Suprapubic skin (tissue), 4 donors: ENCODE measurements around the gene ZNF2. TPM values are rescaled to one million over a fixed set of nuclear protein-coding genes. Genes with fewer than 3 reads are reported as not detected.

Experiments used
- DNase-seq, 2 donors: peaks; one replicate each; pipeline ENCODE4 v3.0.0-alpha.2; 2019; ENCODE audit warnings: low spot score in 2 of 2
- H3K27ac ChIP-seq: fragments of 200-600 bp; sonication (generic); one replicate; pipeline ENCODE4 v1.5.1; 2019
- H3K27me3 ChIP-seq: fragments of 200-600 bp; sonication (generic); one replicate; pipeline ENCODE4 v1.5.1; 2019
- H3K36me3 ChIP-seq: fragments of 200-600 bp; sonication (generic); one replicate; pipeline ENCODE4 v1.5.1; 2019
- H3K4me1 ChIP-seq: fragments of 200-600 bp; sonication (generic); one replicate; pipeline ENCODE4 v1.5.1; 2019
- H3K4me3 ChIP-seq: fragments of 200-600 bp; sonication (generic); one replicate; pipeline ENCODE4 v1.5.1; 2019; ENCODE audit warnings: mild to moderate bottlenecking
- H3K9me3 ChIP-seq: fragments of 200-600 bp; sonication (generic); one replicate; pipeline ENCODE4 v1.5.1; 2019
- EP300 ChIP-seq: sonication (generic); formaldehyde crosslinking; IDR thresholded peaks from one replicate; pipeline ENCODE4 v1.6.1; 2017; ENCODE audit warnings: antibody characterized with exemption
- POLR2A ChIP-seq, 2 donors: fragments of 450-650 bp; IDR thresholded peaks; one replicate each; pipeline ENCODE4 v1.6.1; 2017; ENCODE audit warnings: antibody characterized with exemption in 2 of 2, mild to moderate bottlenecking in 2 of 2, moderate library complexity in 2 of 2
- POLR2AphosphoS5 ChIP-seq, 3 donors: sonication (generic); formaldehyde crosslinking; IDR thresholded peaks; one replicate each; pipeline ENCODE4 v1.6.1; 2017; ENCODE audit warnings: antibody characterized with exemption in 3 of 3
- WGBS: methylation state at CpG from one replicate; pipeline ENCODE4 v1.1.5; 2018; 5-methylcytosine and 5-hydroxymethylcytosine counted together
- total RNA-seq, 4 donors: library from RNA; depleted of rRNA; stranded (reverse); fragments of >200 nt; gene quantifications; one replicate each; pipeline ENCODE4 v1.1.0, GENCODE V29; 2016
- TF ChIP-seq, protein P1 (sequence below), 2 donors: fragments of 200-600 bp in 1 of 2; fragments of 450-650 bp in 1 of 2; sonication (generic) in 1 of 2; IDR thresholded peaks; one replicate each; pipeline ENCODE4 v1.5.1; 2016 to 2019; ENCODE audit warnings: antibody characterized with exemption in 2 of 2, mild to moderate bottlenecking in 1 of 2, moderate library complexity in 1 of 2

The ZNF2 gene
- total RNA-seq, 4 donors from 2014 or later: 1.4 to 4.8 (median 2.6) TPM

DNA sequence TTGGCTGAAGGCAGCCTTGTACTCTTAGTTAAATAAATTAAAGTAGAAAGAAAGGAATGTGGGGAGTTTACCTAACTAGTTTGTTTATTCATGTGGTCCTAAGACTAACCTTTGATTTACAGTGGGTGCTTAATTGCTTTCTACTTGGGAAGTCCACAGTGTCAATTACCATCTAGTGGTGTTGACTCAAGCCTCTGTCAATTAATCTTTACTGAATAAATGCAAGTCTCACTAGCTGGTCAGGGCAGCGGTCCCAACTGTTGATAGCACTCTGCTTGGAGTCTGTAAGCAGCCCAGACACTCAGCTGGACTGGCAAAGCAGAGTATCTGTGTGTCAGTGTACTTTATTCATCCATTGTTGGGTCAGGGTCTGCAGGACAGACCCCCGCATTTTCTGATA, 21.8 kb upstream of the ZNF2 start:
- H3K36me3 ChIP-seq: peaks cover 19% of the 10 kb centered on the region

DNA sequence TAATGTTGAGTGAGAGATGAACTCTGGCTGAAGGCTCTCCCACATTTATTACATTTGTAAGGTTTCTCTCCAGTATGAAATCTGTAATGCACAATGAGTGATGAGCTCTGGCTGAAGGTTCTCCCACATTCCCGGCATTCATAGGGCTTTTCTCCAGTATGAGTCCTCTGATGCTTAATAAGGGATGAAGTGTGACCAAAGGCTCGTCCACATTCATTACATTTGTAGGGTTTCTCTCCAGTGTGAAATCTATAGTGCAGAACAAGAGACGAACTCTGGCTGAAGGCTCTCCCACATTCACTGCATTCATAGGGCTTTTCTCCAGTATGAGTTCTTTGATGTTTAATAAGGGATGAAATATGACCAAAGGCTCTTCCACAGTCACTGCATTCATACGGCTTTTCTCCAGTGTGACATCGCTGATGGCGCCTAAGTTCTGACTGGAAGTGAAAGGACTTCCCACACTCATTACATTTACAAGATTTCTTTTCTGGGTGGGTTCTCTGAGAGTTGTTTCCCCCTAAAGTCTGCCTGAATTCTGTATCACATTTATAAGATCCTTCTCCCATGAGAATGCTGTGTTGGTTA, 16.1 kb upstream of the ZNF2 start:
- Histone ChIP-seq H3K36me3 (peaks cover 66% of the 10 kb centered on the region), H3K4me3 (no peak overlapping the region), H3K4me1 (no peaks in the 10 kb centered on the region), H3K9me3 (peaks cover 59% of the 10 kb centered on the region), H3K27me3 (no peaks in the 10 kb centered on the region), H3K27ac (no peak overlapping the region)
- no peak for TF ChIP-seq POLR2AphosphoS5 (IDR thresholded peaks at IDR 0.05)
- no peak for TF ChIP-seq EP300
- TF ChIP-seq, protein P1, sequence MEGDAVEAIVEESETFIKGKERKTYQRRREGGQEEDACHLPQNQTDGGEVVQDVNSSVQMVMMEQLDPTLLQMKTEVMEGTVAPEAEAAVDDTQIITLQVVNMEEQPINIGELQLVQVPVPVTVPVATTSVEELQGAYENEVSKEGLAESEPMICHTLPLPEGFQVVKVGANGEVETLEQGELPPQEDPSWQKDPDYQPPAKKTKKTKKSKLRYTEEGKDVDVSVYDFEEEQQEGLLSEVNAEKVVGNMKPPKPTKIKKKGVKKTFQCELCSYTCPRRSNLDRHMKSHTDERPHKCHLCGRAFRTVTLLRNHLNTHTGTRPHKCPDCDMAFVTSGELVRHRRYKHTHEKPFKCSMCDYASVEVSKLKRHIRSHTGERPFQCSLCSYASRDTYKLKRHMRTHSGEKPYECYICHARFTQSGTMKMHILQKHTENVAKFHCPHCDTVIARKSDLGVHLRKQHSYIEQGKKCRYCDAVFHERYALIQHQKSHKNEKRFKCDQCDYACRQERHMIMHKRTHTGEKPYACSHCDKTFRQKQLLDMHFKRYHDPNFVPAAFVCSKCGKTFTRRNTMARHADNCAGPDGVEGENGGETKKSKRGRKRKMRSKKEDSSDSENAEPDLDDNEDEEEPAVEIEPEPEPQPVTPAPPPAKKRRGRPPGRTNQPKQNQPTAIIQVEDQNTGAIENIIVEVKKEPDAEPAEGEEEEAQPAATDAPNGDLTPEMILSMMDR (IDR thresholded peaks at IDR 0.05): no peak
- TF ChIP-seq POLR2A (IDR thresholded peaks at IDR 0.05): no peak
- no peak for DNase-seq
- 98% methylated on average over 6 of the region's 6 CpGs for WGBS

More for the DNA sequence above, 21.8 kb upstream of the ZNF2 start:
- TF ChIP-seq, protein P1 (IDR thresholded peaks at IDR 0.05): no peak
- TF ChIP-seq EP300 (no peak), POLR2AphosphoS5 (IDR thresholded peaks at IDR 0.05) (no peak), POLR2A (IDR thresholded peaks at IDR 0.05) (no peak)
- Histone ChIP-seq H3K27ac (no peak overlapping the region), H3K4me3 (no peak overlapping the region), H3K4me1 (no peaks in the 10 kb centered on the region), H3K27me3 (no peaks in the 10 kb centered on the region), H3K9me3 (peaks cover 49% of the 10 kb centered on the region)
- DNase-seq: no peak
- 93% methylated on average over 2 of the region's 2 CpGs for WGBS

DNA sequence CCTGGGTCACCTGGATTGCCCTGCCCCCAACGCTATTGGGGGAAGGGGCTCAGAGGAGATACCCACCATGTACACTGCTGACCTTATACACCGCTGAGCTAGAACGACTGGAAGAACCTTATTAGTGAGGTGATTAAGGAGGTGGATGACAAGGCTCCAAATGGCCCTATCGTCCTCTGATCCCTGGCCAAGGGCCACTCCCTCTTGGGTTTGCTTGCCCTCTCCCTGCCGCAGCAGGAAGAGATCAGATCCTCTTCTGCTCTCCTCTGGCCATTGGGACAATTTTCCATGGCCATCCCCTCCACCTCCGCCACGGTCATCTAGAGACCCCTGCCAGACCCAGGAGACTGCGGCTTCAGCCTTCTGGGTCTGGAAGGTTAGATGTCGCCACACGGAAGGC, 7.2 kb upstream of the ZNF2 start:
- WGBS: 81% methylated on average over 6 of the region's 10 CpGs
- no peak for DNase-seq
- H3K4me3 ChIP-seq: peak overlapping the region; percentile 70

DNA sequence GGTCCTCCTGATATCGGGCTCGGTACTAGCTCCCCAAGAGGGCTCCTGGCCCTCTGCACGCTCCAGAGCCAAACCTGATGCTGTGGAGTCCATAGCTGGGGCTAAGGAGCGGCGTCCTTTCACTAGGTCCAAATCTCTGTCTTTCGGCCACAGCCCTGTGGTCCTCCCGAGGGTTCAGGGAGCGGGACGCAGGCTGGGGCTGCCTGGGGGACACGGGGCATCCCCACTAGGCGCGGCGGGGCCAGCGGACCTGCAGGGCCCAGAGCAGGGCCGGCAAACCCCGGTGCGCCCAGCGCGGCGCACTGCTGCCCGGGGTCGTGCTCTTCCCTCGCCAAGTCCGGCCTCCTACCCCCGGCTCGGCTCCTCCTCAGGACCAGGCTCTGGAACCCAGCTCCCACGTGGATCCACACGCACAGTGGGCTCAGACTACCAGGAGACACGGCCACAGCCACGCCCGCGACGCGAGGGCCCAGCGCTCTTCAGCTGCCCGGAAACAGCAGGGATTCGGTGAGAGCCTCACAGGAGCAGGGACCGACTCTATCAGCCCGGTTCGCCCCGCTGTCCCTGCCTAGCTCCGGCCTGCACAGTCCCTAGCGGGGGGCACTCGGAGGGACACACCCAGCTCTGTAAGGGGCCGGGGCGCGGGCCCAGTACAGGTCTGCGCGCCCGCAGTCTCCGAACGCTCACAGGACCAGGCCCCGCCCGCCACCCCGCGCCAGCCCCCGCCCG, 6.6 kb upstream of the ZNF2 start:
- Histone ChIP-seq H3K36me3 (peaks cover 26% of the 10 kb centered on the region), H3K4me1 (peaks cover 18% of the 10 kb centered on the region), H3K27ac (peak overlapping the region; percentile 85), H3K9me3 (no peaks in the 10 kb centered on the region), H3K27me3 (no peaks in the 10 kb centered on the region), H3K4me3 (peak overlapping the region; percentile 70)
- TF ChIP-seq POLR2AphosphoS5 (IDR thresholded peaks at IDR 0.05) (no peak), EP300 (no peak), POLR2A (IDR thresholded peaks at IDR 0.05) (no peak)
- TF ChIP-seq, protein P1 (IDR thresholded peaks at IDR 0.05): no peak
- 7% methylated on average over 3 of the region's 58 CpGs for WGBS
- DNase-seq: peak; percentile 77 to 80

More for the DNA sequence above, 7.2 kb upstream of the ZNF2 start:
- Histone ChIP-seq H3K27me3 (no peaks in the 10 kb centered on the region), H3K36me3 (peaks cover 32% of the 10 kb centered on the region), H3K9me3 (no peaks in the 10 kb centered on the region), H3K4me1 (peaks cover 16% of the 10 kb centered on the region), H3K27ac (peak overlapping the region; percentile 85)
- TF ChIP-seq, protein P1 (IDR thresholded peaks at IDR 0.05): no peak
- TF ChIP-seq POLR2AphosphoS5 (IDR thresholded peaks at IDR 0.05) (no peak), EP300 (no peak), POLR2A (IDR thresholded peaks at IDR 0.05) (no peak)

DNA sequence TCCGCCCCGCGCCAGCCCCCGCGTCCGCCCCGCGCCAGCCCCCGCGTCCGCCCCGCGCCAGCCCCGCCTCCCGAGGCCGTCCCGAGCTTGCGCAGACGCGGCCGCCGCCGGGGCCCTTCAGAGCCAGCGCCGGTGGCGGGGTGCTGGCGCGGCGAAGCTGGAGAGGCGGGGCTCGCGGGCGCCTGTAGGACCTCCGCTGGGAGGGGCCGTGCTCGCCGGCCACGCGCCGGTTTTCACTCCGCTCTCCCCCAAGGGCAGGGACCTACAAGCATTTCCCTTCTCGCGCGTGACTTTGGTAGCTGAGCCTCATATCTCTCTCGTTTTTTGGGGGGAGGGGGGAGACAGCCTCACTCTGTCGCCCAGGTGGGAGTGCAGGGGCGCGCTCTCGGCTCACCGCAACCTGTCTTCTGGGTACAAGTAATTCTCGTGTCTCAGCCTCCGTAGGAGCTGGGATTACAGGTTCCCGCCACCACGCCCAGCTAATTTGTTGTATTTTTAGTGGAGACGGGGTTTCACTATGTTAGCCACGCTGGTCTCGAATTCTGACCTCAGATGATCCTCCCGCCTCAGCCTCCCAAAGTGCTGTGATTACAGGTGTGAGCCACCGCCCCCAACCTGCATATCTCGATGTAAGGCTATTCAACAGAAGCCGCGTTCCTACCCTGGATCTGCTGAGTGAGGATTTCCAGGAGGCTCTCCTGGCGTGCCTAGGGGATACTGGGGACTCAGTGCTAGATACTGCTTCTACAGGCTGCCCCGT, 5.7 kb upstream of the ZNF2 start, which contains the start of gene ZNF514:
Gene ZNF514 (minus strand): TSS at position 159 of the 760 bp plus-strand sequence. CDS start 6,595 bp downstream, outside the sequence.
- 23% methylated on average over 21 of the region's 64 CpGs for WGBS
- DNase-seq: peak; percentile 86 to 88
- Histone ChIP-seq H3K27ac (peak within 1 kb of the TSS; percentile 85), H3K4me1 (peaks cover 26% of the 10 kb centered on the region), H3K27me3 (no peaks in the 10 kb centered on the region), H3K9me3 (no peaks in the 10 kb centered on the region), H3K36me3 (peaks cover 18% of the 10 kb centered on the region), H3K4me3 (peak within 1 kb of the TSS; percentile 70)
- TF ChIP-seq POLR2A (IDR thresholded peaks at IDR 0.05): no peak
- TF ChIP-seq, protein P1 (IDR thresholded peaks at IDR 0.05): no peak
- TF ChIP-seq POLR2AphosphoS5 (IDR thresholded peaks at IDR 0.05): no peak
- no peak for TF ChIP-seq EP300
